Right ventricle myocardium inferior (tissue), 1 donor: ENCODE data around the gene CTR9. TPM values are rescaled to one million over a fixed set of nuclear protein-coding genes. Genes with fewer than 3 reads are reported as not detected.

Experiments
- ATAC-seq: fragments of 200-7000 bp; cut with Tn5 transposase; one replicate; pipeline ENCODE4 v1.9.1; 2020; ENCODE audit warnings: mild to moderate bottlenecking, moderate library complexity
- DNase-seq: peaks from one replicate; pipeline ENCODE4 v3.0.0; 2021; ENCODE audit errors: missing footprints
- intact Hi-C: fragments of 100-400 bp; cut with DNase I; formaldehyde crosslinking; loops from one replicate; pipeline ENCODE4 v1.11.0; 2022
- total RNA-seq: library from RNA; stranded (reverse); fragmentation: NEBNext Ultra II Directional; extraction: Animal tissue kit (Norgen Biotek cat#: 25700); gene quantifications from one replicate; pipeline ENCODE4 v1.2.1, GENCODE V29; 2021
- donor health status: DM: no; HTN: yes; CAD: no; lungs with severe emphysema.

The CTR9 gene
- total RNA-seq, 1 donor from 2014 or later, result 20.6 TPM

- no peak for DNase-seq
- ATAC-seq, result no peak
- intact Hi-C loops, result no loop called here
These were observed 23.8 kb downstream of the CTR9 start for GRCh38 chr11:10774811-10775210.

- DNase-seq (no peak), ATAC-seq (no peak)
- intact Hi-C loops, result no loop called here
These were observed 26.3 kb downstream of the CTR9 start for GRCh38 chr11:10777393-10777793.

- DNase-seq (no peak), ATAC-seq (peak; percentile 32)
- intact Hi-C loops, result no loop called here
These were observed 26.8 kb downstream of the CTR9 start for GRCh38 chr11:10777806-10778205.

- no peak for DNase-seq
- intact Hi-C loops, result no loop called here
- ATAC-seq, result peak; percentile 77
These were observed 27.3 kb downstream of the CTR9 start for GRCh38 chr11:10778217-10778970.

GRCh38 chr11:10779086-10779485 is 28.0 kb downstream of the CTR9 start:
- DNase-seq (no peak), ATAC-seq (no peak)
- intact Hi-C loops, result no loop called here

GRCh38 chr11:10780040-10780439 is 29.0 kb downstream of the CTR9 start:
- DNase-seq (no peak), ATAC-seq (no peak)
- intact Hi-C loops, result loop anchor here (10.0 kb wide), 1 partner anchor 375 kb away; no protein-coding TSS in a partner anchor

- DNase-seq (no peak), ATAC-seq (peak; percentile 48)
- intact Hi-C loops, result loop anchor here (10.0 kb wide), 1 partner anchor 370 kb away; no protein-coding TSS in a partner anchor
These were observed 33.4 kb downstream of the CTR9 start for GRCh38 chr11:10784232-10785145.

GRCh38 chr11:10785146-10785474 is 34.1 kb downstream of the CTR9 start:
- no peak for ATAC-seq
- intact Hi-C loops, result loop anchor here (10.0 kb wide), 1 partner anchor 370 kb away; no protein-coding TSS in a partner anchor

GRCh38 chr11:10786451-10786850 is 35.4 kb downstream of the CTR9 start:
- intact Hi-C loops, result loop anchor here (10.0 kb wide), 1 partner anchor 368 kb away; no protein-coding TSS in a partner anchor
- ATAC-seq, result no peak

More at GRCh38 chr11:10785146-10785474, 34.1 kb downstream of the CTR9 start:
- DNase-seq, result no peak

GRCh38 chr11:10792385-10793068 is 41.5 kb downstream of the CTR9 start:
- intact Hi-C loops, result loop anchor here (2.0 to 5.0 kb wide), 3 partner anchors 115 to 230 kb away; no protein-coding TSS in a partner anchor
- peak; percentile 94 for DNase-seq
- ATAC-seq, result peak; percentile 93

More at GRCh38 chr11:10786451-10786850, 35.4 kb downstream of the CTR9 start:
- DNase-seq, result no peak

- ATAC-seq, result no peak
- intact Hi-C loops, result loop anchor here (2.0 to 5.0 kb wide), 3 partner anchors 114 to 229 kb away; no protein-coding TSS in a partner anchor
- no peak for DNase-seq
These were observed 42.6 kb downstream of the CTR9 start for GRCh38 chr11:10793470-10794255.

- intact Hi-C loops, result no loop called here
- no peak for ATAC-seq
- DNase-seq, result no peak
These were observed 45.1 kb downstream of the CTR9 start for GRCh38 chr11:10796191-10796590.

GRCh38 chr11:10797001-10797400 is 46.0 kb downstream of the CTR9 start:
- ATAC-seq (no peak), DNase-seq (no peak)
- intact Hi-C loops, result no loop called here

GRCh38 chr11:10797531-10797930 is 46.5 kb downstream of the CTR9 start:
- no peak for ATAC-seq
- no peak for DNase-seq
- intact Hi-C loops, result no loop called here

GRCh38 chr11:10798330-10798928 is 47.4 kb downstream of the CTR9 start:
- intact Hi-C loops, result no loop called here
- DNase-seq (no peak), ATAC-seq (no peak)

- DNase-seq (no peak), ATAC-seq (no peak)
- intact Hi-C loops, result no loop called here
These were observed 49.2 kb downstream of the CTR9 start for GRCh38 chr11:10800292-10800691.

GRCh38 chr11:10803676-10804075 is 52.6 kb downstream of the CTR9 start:
- no peak for DNase-seq
- ATAC-seq, result no peak
- intact Hi-C loops, result no loop called here

GRCh38 chr11:10805741-10806140 is 54.7 kb downstream of the CTR9 start:
- DNase-seq, result no peak
- no peak for ATAC-seq
- intact Hi-C loops, result loop anchor here (5.0 kb wide), 2 partner anchors 38 to 127 kb away; no protein-coding TSS in a partner anchor
